ENCODE measurements around the gene MLIP.
"Not testable (repeated sequence)": the region's sequence is repeated elsewhere in the genome, so short reads cannot be mapped to it uniquely, and the experiment has no call there.

MLIP gene

GRCh38 chr6:54238396-54238795 is 127.2 kb downstream of the MLIP start:
- peak; percentile 20 to 56 for DNase-seq

GRCh38 chr6:54243699-54244098 is 132.5 kb downstream of the MLIP start:
- no peak for DNase-seq

- DNase-seq, result peak; percentile 52 to 64
Measured at GRCh38 chr6:54244430-54244829, 133.2 kb downstream of the MLIP start.

GRCh38 chr6:54245265-54245664 is 134.0 kb downstream of the MLIP start:
- no peak for DNase-seq

DNA sequence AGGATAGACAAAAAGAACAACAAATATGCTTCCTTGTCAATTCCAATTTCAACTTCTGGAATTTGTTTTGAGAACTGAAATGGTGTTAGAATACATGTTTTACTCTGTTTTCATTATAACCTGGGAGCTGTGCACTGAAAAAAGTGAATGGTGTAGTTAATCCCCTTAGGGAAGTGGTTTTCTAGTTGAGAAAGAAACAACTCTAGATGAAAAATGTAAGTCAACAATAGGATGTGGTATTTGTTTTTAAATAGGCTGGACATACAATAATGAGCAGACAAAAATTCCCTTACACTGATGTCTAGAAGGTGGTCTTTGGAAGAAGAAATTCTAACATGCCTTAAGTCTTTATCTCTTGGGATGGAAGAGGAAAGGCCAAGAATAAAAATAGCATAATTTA is 137.1 kb downstream of the MLIP start:
- no peak for DNase-seq

- DNase-seq, result no peak
Measured at GRCh38 chr6:54248994-54249393, 137.8 kb downstream of the MLIP start.

- not testable (repeated sequence) for DNase-seq
Measured at GRCh38 chr6:54249812-54250211, 138.6 kb downstream of the MLIP start.

DNA sequence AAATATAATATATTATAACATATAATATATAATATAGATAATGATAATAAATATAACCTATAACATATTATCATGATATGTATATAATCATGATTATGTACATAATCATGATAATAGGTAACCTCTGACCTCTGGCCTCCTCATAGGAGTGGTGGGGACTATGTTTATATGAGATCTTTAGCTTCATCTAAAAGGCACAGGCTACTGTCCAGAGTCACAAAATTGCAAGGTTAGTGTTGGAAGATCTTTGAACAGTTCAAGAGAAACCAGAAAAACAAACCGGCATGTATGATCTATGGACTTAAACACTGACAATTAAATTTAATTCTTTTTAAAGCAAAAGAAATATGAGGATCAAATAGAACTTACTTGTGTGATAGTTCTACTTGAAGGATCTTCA is 141.3 kb downstream of the MLIP start:
- DNase-seq, result no peak

GRCh38 chr6:54252916-54253315 is 141.7 kb downstream of the MLIP start:
- DNase-seq, result no peak

DNA sequence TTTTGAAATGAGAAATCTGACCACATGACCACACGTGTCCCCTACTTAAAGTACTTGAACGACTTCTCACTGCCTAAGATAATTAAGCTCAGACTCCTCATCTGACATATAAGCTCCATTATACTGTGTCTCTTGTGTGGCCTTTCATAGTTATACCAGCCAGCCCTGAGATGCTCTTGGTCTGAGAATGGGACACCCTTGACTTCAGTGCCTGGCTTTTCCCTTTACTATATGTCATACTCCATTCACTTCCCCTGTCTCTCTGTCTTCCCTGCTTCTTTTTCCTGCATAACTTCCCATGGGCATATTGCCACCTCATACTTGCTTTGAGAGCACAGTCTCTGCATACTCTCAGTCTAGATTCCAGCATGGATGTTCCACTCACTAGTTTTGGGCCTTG is 143.6 kb downstream of the MLIP start:
- DNase-seq, result no peak

- DNase-seq, result peak in 1 of 2 experiments; percentile 13
Measured at GRCh38 chr6:54255886-54256285, 144.6 kb downstream of the MLIP start.

GRCh38 chr6:54260025-54260424 is 148.8 kb downstream of the MLIP start:
- no peak for DNase-seq

- DNase-seq, result no peak
Measured at GRCh38 chr6:54262499-54262898, 151.3 kb downstream of the MLIP start.

DNA sequence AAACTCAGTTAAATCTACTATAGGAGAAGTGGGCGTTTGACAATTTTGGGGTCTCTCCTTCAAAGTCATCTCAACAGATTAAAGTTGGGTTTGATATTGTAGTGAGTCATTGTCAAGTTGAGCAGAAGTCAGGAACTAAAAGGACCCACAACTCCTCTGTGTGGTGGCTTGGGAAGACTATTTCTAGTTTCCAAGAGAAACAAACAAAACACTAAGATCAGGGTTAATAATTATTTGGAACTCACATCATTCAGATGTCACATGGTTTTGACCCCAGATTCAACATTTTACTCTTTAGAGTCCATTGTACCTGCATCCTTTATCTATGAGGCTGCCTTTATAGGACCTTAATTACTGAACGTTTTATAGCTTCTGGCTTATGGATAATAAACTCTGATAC is 151.7 kb downstream of the MLIP start:
- DNase-seq, result no peak

DNA sequence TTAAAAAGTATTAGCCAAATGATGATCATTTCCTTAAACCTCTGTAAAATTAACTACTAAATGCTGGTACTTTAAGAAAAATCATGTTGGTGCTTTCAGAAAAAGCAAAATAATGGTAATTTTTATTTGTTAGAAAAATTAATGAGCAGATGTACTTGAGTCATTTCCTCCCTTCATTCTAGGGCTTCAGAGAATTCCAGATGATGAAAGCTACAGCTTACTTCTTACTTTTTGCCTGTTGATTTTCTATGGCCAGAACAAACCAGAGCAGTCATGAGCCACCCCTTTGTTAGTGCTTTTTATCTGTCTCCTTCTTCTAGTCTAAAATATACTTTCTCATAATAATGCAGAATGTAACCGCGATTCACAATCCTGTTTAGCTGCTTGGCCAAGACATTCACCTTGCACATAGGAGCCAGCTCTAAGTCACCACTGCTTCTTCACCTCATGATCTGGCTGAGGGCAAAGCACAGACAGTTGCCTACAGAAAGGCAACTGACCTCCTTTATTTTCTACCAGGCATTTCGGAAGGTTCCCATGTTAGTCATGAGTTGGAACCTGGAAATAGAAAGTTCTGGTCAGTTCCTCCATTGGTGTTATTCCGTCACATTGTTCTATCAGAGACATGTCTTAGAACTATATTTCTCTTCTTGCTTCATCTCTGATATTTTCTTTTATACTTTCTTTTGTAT is 153.5 kb downstream of the MLIP start:
- no peak for DNase-seq

- no peak for DNase-seq
Measured at GRCh38 chr6:54266400-54266923, 155.2 kb downstream of the MLIP start.

- DNase-seq, result peak; percentile 13 to 64
Measured at GRCh38 chr6:54267798-54268197, 156.6 kb downstream of the MLIP start.

DNA sequence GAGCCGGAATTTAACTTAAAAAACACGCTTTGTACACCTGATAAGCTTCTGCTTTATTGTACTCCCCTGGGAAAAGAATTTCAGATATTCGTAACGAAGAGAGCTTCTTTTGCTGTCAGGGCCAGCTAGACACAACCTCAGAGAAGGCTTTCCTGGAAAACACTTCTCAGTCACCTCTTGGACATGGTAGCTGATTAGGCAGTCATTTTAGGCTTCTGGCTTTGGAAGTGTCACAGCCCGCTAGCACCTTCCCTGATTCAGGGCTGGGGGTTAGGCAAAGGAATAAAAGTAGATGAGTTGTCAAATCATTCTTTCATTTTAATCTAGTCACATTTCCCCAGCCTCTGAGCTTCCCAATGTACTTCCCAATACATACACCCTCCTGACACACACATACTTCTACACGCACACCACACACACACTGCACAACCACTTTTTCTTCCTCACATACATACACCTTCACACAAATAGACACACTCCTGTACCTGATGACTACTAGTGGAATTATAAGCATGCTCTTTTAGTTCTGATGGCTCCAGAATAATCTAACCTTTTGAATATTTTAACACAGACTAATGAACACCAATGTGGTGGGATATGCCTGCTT is 162.1 kb downstream of the MLIP start:
- DNase-seq, result no peak

- no peak for DNase-seq
Measured at GRCh38 chr6:54274383-54274782, 163.1 kb downstream of the MLIP start.

DNA sequence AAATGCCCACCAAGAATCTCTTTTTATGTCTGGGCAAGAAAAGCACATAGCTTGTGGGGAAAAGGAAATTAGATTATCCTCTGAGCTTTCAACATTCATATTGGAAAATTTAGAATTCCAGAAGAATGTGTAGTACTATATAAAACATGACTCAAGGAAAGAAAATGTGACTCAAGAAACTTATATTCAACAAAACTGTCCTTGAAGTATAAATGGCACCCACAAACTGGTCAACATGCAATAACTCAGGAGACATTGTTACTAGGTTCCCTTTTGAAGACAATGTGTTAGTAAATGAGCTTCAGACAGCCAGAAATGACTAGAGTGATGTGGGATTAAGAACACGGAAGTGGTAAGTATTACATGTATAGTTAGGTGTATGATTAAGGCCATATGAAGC is 170.9 kb downstream of the MLIP start:
- DNase-seq, result no peak

GRCh38 chr6:54284161-54284860 is 173.1 kb downstream of the MLIP start:
- no peak for DNase-seq

DNA sequence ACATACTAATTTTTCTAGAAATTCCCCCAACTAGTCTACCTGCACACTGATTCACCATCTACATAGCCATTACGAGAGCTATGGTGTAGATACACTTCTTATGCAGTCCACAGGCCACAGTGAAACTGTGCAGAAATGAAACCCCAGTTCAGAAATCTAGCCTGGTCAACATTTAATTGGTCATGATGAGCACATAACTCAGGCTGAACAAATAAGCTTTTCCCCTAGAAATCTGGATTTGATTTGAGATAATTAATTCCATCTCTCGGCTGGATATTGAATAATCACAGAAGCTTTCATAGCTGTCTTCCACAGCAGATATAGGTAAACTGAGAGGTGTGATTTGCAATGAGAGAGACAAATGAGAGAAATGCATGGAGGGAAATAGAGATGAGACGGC is 174.4 kb downstream of the MLIP start:
- DNase-seq, result no peak

DNA sequence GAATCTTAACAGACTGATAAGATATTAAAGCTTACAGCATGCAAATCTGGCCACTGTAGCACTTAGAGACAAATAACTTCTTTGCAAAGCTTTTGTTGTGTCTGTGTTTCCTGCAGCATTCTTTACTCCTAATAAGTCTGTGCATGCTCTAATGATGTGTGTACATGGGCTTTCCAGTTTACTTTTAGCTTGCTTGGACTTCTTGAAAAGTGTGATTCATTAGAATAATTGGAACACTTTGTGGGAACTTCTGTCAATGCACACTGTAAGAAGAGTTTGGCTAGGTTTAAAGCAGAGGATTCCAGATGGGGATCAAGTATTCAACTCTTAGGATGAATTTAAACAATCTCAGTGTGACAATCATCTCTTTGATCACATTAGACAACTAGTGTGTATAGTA is 174.9 kb downstream of the MLIP start:
- DNase-seq, result no peak

GRCh38 chr6:54288474-54288873 is 177.2 kb downstream of the MLIP start:
- DNase-seq, result peak in 1 of 2 experiments; percentile 16
